ENCODE results near the gene EPN3.

GRCh38 chr17:50520483-50520882 lies 12.1 kb upstream of the EPN3 start:
- TF ChIP-seq, protein P1, sequence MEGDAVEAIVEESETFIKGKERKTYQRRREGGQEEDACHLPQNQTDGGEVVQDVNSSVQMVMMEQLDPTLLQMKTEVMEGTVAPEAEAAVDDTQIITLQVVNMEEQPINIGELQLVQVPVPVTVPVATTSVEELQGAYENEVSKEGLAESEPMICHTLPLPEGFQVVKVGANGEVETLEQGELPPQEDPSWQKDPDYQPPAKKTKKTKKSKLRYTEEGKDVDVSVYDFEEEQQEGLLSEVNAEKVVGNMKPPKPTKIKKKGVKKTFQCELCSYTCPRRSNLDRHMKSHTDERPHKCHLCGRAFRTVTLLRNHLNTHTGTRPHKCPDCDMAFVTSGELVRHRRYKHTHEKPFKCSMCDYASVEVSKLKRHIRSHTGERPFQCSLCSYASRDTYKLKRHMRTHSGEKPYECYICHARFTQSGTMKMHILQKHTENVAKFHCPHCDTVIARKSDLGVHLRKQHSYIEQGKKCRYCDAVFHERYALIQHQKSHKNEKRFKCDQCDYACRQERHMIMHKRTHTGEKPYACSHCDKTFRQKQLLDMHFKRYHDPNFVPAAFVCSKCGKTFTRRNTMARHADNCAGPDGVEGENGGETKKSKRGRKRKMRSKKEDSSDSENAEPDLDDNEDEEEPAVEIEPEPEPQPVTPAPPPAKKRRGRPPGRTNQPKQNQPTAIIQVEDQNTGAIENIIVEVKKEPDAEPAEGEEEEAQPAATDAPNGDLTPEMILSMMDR (IDR thresholded peaks at IDR 0.05), result no peak
- no peak for TF ChIP-seq EP300 (IDR thresholded peaks at IDR 0.05)
- no peak for TF ChIP-seq POLR2AphosphoS5 (IDR thresholded peaks at IDR 0.05)
